LNCaP clone FGC (cell line): Measurements from ENCODE around the gene MARF1.
"Not testable (repeated sequence)": the region's sequence is repeated elsewhere in the genome, so short reads cannot be mapped to it uniquely, and the experiment has no call there.

ENCODE experiments used
- DNase-seq: peaks from one replicate; pipeline ENCODE4 v3.0.0-alpha.2; 2011; ENCODE audit warnings: low read depth
- H3K4me3 ChIP-seq: 2 replicates; pipeline ENCODE4 v1.5.1; 2011; ENCODE audit warnings: mild to moderate bottlenecking, low read depth, low read length, control low read depth
- TF ChIP-seq, protein P1 (sequence below): IDR thresholded peaks from 2 replicates; pipeline ENCODE4 v1.5.1; 2012; ENCODE audit warnings: mild to moderate bottlenecking; ENCODE audit not compliant: control insufficient read depth, insufficient read depth; ENCODE audit errors: extremely low read depth

The MARF1 gene, protein sequence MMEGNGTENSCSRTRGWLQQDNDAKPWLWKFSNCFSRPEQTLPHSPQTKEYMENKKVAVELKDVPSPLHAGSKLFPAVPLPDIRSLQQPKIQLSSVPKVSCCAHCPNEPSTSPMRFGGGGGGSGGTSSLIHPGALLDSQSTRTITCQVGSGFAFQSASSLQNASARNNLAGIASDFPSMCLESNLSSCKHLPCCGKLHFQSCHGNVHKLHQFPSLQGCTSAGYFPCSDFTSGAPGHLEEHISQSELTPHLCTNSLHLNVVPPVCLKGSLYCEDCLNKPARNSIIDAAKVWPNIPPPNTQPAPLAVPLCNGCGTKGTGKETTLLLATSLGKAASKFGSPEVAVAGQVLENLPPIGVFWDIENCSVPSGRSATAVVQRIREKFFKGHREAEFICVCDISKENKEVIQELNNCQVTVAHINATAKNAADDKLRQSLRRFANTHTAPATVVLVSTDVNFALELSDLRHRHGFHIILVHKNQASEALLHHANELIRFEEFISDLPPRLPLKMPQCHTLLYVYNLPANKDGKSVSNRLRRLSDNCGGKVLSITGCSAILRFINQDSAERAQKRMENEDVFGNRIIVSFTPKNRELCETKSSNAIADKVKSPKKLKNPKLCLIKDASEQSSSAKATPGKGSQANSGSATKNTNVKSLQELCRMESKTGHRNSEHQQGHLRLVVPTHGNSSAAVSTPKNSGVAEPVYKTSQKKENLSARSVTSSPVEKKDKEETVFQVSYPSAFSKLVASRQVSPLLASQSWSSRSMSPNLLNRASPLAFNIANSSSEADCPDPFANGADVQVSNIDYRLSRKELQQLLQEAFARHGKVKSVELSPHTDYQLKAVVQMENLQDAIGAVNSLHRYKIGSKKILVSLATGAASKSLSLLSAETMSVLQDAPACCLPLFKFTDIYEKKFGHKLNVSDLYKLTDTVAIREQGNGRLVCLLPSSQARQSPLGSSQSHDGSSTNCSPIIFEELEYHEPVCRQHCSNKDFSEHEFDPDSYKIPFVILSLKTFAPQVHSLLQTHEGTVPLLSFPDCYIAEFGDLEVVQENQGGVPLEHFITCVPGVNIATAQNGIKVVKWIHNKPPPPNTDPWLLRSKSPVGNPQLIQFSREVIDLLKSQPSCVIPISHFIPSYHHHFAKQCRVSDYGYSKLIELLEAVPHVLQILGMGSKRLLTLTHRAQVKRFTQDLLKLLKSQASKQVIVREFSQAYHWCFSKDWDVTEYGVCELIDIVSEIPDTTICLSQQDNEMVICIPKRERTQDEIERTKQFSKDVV (N-terminal part only)

GRCh38 chr16:15643048-15643945 is at the start of gene MARF1:
Gene MARF1 (minus strand): TSS chr16:15643154. CDS start chr16:15639233, 3,921 bp downstream.
- DNase-seq: peak; percentile 72
- TF ChIP-seq, protein P1, sequence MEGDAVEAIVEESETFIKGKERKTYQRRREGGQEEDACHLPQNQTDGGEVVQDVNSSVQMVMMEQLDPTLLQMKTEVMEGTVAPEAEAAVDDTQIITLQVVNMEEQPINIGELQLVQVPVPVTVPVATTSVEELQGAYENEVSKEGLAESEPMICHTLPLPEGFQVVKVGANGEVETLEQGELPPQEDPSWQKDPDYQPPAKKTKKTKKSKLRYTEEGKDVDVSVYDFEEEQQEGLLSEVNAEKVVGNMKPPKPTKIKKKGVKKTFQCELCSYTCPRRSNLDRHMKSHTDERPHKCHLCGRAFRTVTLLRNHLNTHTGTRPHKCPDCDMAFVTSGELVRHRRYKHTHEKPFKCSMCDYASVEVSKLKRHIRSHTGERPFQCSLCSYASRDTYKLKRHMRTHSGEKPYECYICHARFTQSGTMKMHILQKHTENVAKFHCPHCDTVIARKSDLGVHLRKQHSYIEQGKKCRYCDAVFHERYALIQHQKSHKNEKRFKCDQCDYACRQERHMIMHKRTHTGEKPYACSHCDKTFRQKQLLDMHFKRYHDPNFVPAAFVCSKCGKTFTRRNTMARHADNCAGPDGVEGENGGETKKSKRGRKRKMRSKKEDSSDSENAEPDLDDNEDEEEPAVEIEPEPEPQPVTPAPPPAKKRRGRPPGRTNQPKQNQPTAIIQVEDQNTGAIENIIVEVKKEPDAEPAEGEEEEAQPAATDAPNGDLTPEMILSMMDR: peak; percentile 51
- peak within 1 kb of the TSS; percentile 94 for H3K4me3 ChIP-seq

GRCh38 chr16:15692508-15692907 is 49.6 kb upstream of the MARF1 start:
- DNase-seq, H3K4me3 ChIP-seq: not testable (repeated sequence)

DNA sequence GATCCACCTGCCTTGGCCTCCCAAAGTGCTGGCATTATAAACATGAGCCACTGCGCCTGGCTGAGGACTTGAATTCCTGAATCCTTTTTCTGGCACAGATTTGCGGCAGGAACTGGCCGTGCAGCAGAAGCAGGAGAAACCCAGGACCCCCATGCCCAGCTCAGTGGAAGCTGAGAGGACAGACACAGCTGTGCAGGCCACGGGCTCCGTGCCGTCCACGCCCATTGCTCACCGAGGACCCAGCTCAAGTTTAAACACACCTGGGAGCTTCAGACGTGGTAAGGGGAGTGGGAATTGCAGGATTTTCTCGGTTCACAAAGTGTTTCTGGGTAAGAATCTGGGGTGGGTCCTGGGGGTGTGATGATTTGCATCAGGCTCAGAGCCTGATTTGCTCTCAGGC is 48.1 kb upstream of the MARF1 start:
- no peak for DNase-seq
- TF ChIP-seq, protein P1: no peak
- H3K4me3 ChIP-seq: no peak overlapping the region

DNA sequence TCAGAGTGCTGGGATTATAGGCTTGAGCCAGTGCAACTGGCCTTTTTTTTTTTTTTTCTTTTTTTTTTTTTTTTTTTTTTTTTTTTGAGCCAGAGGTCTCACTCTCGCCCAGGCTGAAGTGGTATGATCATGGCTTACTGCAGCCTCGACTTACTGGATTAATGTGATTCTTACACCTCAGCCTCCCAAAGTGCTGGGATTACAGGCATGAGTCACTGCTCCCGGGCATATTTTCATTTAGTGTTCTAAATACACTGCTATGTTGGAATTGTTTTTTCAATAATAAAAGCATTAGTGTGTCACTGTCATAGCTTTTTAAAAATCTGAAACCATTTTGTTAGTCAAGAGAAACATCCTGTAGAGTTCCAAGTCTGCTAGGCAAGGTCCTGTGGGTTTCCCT is 47.3 kb upstream of the MARF1 start:
- TF ChIP-seq, protein P1: no peak
- H3K4me3 ChIP-seq: no peak overlapping the region
- DNase-seq: no peak

GRCh38 chr16:15689290-15689689 is 46.3 kb upstream of the MARF1 start:
- TF ChIP-seq, protein P1: no peak
- H3K4me3 ChIP-seq: no peak overlapping the region
- no peak for DNase-seq

DNA sequence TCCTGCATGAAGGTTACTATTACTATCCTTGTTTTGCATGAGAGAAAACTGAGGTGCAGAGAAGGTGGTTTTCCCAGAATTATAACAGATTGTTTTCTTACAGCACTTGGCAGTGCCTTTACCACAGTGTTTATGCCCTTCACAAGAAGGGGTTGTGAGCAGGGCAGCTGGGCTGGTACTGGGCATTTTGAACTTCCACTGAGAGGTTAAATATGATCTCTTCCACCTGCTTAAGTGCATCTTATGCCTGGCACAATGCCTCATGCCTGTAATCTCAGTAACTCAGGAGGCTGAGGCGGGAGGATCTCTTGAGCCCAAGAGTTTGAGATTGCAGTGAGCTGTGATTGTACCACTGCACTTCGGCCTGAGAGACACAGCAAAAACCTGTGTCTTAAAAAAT is 43.3 kb upstream of the MARF1 start:
- H3K4me3 ChIP-seq: no peak overlapping the region
- TF ChIP-seq, protein P1: no peak
- no peak for DNase-seq
